Stimulated activated CD8-positive, alpha-beta memory T cell treated with anti-CD3 and anti-CD28 coated beads, Interleukin-2, amount 100 ng/mL, for 1 hour (primary cell): Measurements from ENCODE around the gene RCOR2.

Source experiments
- DNase-seq, 2 donors: peaks; one replicate each; pipeline ENCODE4 v3.0.0-alpha.2; 2020; ENCODE audit warnings: low read depth in 2 of 2

RCOR2 gene

GRCh38 chr11:63907808-63908530 is 9.0 kb downstream of the RCOR2 start:
- no peak for DNase-seq

- no peak for DNase-seq
Observed at GRCh38 chr11:63907063-63907462, 9.9 kb downstream of the RCOR2 start.

DNA sequence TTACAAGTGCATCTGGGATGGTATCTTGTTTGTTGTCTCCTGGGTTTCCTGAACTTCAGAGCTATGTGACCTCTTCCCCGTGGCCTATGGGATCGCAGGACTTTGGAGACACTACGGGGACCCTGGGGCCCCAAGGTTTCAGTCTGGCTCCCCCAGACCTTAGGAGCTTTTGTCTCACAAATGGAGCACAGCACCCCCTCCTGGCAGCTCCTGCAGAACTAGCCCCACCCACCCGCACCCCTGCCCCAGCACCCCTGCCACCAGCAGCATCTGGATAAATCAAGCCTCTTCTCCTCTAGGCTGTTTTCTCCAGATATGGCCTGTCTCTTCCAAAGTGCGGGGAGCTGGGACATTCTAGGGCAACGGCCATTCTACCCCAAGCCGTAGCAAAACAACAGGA is 10.4 kb downstream of the RCOR2 start:
- DNase-seq: no peak

GRCh38 chr11:63906087-63906486 is 10.9 kb downstream of the RCOR2 start:
- DNase-seq: no peak

- DNase-seq: no peak
Observed at GRCh38 chr11:63905179-63905578, 11.8 kb downstream of the RCOR2 start.

- DNase-seq: no peak
Observed at GRCh38 chr11:63904743-63905142, 12.2 kb downstream of the RCOR2 start.

DNA sequence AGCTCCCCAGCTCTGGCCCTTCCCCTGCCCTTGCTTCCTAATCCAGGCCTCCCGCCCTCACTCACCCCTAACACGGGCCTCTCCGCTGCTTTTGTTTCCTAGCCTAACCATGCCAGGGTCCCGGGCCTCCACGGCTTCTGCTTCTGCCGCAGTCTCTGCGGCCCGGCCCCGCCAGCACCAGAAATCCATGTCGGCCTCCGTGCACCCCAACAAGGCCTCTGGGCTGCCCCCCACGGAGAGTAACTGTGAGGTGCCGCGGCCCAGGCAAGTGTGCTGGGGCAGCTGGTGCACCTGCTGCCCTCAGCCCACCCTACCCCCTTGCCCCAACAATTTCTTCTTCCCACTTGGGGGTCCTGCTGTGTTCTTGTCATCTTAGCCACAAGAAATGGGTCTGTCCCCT is 13.1 kb downstream of the RCOR2 start:
- no peak for DNase-seq

- DNase-seq: no peak
Observed at GRCh38 chr11:63901660-63902059, 15.3 kb downstream of the RCOR2 start.

DNA sequence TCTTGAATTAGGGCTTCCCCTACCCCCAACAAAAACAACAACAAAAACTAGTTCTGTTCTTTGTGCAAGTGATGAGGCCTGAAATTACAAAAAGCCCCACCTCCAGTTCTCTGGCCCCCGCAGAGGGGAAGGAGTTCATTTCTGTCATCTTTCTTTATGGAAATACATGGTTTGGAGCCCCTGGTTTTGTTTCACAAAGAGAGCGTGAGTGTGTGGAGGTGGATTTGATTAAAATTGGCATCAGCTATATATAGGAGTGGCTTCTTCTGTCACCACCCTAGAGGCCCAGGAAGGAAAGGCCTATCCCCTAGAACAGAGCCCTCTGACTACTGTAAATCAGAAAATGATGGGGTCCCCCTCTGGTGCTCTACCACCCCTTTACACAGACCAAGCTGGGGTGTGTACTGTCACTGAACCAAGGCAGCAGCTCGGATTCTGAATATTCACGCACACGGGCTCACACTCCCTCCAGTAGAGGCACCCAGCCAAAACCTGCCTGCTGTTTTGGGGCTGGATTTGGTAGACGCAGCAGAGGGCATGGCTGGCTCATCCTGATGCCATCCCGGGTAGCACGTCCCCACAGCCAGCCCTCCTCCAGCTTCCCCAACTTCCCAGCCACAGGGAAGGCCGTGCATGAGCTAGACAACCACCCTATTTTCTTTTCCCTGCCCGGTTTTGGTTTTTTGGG is 19.4 kb downstream of the RCOR2 start:
- DNase-seq: no peak

- DNase-seq: no peak
Observed at GRCh38 chr11:63896071-63896470, 20.9 kb downstream of the RCOR2 start.

DNA sequence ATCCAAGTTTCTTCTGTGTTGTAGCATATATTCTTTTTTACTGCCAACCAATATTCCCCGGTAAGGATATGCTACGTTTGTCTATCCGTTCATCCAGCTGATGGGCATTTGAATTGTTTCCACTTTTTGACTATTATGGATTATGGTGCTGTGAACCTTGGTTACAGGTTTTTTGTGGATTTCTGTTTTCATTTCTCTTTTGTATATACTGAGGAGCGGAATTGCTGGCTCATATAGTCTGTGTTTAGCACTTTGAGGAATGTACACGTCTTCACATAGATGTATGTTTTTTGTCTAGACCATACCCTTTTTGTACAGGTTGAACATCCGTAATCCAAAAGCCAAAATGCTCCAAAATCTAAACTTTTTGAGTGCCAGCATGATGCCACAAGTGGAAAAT is 23.6 kb downstream of the RCOR2 start:
- no peak for DNase-seq

DNA sequence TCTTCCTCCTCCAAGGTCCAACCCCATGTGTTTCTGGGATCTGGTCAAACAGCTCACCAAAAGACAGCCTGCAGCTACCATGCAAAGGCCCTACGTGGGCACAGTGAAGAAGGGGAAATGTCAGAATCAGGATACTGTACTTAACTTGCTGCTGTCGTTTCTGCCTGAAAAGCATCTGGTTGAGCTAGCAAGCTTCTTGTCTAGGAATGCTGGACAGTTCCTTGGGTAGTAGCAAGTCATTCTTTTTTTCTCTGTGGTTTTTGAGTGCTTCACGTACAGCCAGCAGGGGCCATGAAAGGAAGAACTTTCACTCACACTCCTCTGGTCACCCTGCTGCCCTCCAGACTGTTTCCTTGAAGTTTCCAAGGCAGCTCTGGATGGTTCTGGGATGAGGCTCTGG is 24.7 kb downstream of the RCOR2 start:
- DNase-seq: no peak

GRCh38 chr11:63890368-63890767 is 26.6 kb downstream of the RCOR2 start:
- DNase-seq: no peak

- DNase-seq: no peak
Observed at GRCh38 chr11:63889344-63889743, 27.6 kb downstream of the RCOR2 start.

DNA sequence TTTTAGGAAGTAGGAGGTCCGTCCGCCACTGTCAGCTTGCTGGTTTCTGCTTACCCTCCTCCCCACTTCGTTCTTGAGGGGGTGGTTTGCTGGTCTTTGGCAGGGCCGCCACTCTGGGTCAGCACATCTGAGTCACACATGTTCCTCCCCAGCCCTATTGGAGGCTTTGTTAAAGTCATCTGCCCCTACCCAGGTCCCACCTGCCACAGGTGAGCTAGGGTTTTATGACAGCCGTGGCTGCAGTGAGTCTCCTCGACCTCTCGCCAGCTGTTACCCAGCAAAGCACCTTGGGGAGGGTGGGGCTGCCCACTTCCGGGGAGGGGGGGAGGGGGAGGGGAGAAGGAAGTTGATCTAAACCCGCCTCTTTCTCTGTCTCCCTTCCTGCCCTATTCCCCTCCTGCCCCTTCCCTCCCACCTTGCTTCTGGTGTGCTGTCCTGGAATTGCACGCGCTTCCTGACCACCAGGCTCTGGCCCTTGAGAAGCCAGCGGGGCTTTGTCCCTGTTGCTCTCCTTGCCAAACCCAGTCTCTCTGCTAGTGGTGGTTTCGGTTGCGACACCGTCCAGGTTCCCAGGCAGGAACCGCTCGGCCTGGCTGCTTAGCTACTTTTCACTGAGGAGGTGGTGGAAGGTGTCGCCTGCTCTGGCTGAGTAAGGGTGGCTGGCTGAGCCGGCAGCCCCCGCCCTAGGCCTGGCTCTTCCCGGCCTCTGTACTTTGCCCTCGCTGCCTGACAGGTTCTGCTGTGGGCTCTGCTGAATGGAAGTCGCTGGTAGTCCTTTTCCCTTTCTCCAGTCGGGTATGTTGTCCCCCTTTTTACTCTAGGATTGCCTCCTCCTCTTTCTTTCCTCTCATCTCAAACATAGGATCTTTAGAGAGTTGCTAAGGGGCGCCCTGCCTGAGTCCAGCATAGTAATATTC is 28.5 kb downstream of the RCOR2 start:
- peak; percentile 32 to 51 for DNase-seq

DNA sequence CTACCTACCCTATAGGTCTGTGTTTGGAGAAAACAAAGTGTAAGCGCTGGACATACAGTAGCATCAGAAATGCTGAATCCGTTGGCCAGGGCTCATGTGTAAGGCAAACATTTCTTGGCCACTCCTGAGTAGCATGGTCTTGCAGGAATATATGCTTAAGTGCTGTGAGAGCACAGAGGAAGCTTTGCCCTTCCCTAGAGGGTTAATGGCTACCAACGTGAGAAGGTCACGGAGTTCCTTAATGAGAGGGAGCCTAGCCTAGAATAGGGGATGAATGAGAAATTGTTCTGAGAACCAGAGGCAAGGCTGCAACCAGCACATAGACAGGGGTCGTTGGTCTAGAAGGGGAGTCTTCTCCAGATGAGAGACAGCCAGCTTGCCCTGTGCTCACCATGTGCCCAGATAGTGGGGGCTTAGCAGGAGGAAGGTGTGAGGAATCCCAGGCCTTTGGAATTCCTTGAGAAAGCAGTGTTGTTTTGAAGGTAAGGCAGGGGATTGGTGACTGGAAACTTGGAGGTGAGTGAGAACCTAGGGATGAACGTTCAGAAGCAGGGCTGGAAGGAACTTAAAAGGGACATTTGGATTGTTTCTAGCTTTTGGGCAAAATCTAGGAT is 29.5 kb downstream of the RCOR2 start:
- DNase-seq: no peak

DNA sequence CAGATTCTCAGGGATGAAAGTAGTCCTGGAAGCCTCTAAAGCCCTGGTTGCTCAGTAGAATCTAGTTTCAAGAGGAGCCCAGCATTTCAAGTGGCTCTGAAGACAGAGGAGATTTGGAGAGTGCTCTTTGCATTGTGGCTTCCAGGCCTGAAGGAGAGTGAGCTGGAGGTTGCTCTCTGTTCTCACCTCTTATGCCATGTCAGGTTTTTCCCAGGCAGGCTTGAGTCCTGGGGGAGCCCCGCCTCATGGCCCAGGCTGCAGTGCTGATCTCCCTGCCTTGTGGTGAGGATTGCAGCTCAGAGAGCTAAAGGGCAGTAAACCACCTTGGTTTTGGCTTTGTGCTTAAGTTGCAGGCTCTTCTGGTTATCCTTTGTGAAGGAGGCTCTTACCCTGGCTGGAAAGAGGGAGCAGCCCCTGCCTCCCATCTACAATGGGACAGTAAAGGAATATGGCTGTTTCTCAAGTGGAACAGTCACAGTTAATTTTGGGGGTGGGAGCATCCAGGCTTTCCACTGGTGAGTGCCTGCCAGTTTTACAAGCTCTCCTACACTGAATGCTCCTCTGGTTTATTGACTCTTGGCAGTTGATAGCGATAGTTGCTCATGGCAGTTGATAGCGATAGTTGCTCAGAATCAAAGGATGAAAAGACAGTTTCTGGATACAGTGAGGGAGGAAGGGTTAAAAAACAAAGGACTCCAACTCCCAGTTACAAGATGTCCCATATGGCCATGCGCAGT is 32.6 kb downstream of the RCOR2 start:
- no peak for DNase-seq

DNA sequence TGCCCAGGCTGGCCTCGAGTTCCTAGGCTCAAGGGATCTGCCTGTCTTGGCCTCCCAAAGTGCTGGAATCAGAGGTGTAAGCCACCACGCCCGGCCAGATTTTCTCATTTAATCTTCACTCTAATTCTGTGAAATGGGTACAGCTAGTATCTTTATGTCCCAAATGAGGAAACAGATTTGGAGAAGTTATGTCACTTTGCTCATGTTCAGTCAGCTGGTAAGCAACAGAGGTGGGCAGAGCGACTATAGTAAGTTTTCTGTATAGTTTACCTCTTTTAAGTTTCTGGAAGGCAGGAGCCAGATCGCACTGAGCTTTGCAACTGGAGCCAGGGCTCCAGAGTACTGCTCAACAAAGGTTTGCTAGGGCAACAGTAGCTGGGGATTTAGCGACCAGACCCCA is 33.2 kb downstream of the RCOR2 start:
- DNase-seq: no peak

- no peak for DNase-seq
Observed at GRCh38 chr11:63882555-63883242, 34.3 kb downstream of the RCOR2 start.

DNA sequence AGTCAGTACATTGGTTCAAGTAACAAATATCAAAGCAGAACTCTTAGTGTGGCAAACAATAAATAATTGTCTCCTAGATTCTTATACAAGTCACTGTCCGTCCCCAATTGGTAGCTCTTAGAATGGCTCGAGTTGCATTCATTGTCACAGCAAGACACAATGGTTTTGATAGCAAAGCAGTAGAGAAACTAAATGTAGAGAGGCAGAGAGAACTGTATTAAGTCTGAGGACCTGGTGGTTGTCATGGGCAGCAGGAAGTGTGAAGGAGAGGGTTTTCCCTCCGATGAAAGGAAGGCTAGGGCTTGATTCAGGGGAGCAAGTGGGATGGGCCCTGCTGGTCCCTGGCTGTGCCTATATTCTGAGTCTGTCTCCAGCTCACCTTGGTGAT is 36.6 kb downstream of the RCOR2 start:
- no peak for DNase-seq
